Heart left ventricle (tissue), 16 donors: Measurements from ENCODE around the gene TAOK1. TPM values are rescaled to one million over a fixed set of nuclear protein-coding genes. Genes with fewer than 3 reads are reported as not detected.
"Not testable (repeated sequence)": the region's sequence is repeated elsewhere in the genome, so short reads cannot be mapped to it uniquely, and the experiment has no call there.

Experiments used
- ATAC-seq, 4 donors: fragments of 200-7000 bp; cut with Tn5 transposase; one replicate each; pipeline ENCODE4 v1.9.1; 2020 to 2022; ENCODE audit warnings: moderate library complexity in 4 of 4, mild to moderate bottlenecking in 3 of 4, moderate number of reproducible peaks in 1 of 4
- DNase-seq, 5 donors: peaks; one replicate each; pipeline ENCODE4 v3.0.0-alpha.2; 2020
- H3K27ac ChIP-seq, 12 donors: fragments of 200-600 bp; sonication (generic) in 4 of 12; one replicate each; pipeline versions ENCODE4 v1.5.0 to v1.8.0; 2016 to 2022; ENCODE audit warnings: mild to moderate bottlenecking in 2 of 12
- H3K27me3 ChIP-seq, 9 donors: fragments of 200-600 bp; sonication (generic) in 2 of 9; one replicate each; pipeline versions ENCODE4 v1.5.1 to v1.8.0; 2016 to 2022; ENCODE audit warnings: mild to moderate bottlenecking in 3 of 9
- H3K36me3 ChIP-seq, 9 donors: fragments of 200-600 bp; sonication (generic) in 2 of 9; one replicate each; pipeline versions ENCODE4 v1.5.0 to v1.8.0; 2018 to 2022; ENCODE audit warnings: mild to moderate bottlenecking in 2 of 9
- H3K4me1 ChIP-seq, 12 donors: fragments of 200-600 bp; sonication (generic) in 4 of 12; one replicate each; pipeline versions ENCODE4 v1.5.0 to v1.8.0; 2016 to 2022; ENCODE audit warnings: mild to moderate bottlenecking in 3 of 12
- H3K4me3 ChIP-seq, 12 donors: fragments of 200-600 bp; sonication (generic) in 4 of 12; one replicate each; pipeline versions ENCODE4 v1.5.0 to v1.8.0; 2017 to 2022; ENCODE audit warnings: mild to moderate bottlenecking in 9 of 12, moderate library complexity in 4 of 12
- H3K9me3 ChIP-seq, 12 donors: fragments of 200-600 bp; sonication (generic) in 4 of 12; one replicate each; pipeline versions ENCODE4 v1.5.0 to v1.8.0; 2016 to 2022; ENCODE audit warnings: mild to moderate bottlenecking in 1 of 12
- CTCF ChIP-seq, 12 donors: fragments of 200-600 bp; sonication (generic) in 4 of 12; IDR thresholded peaks; one replicate each; pipeline versions ENCODE4 v1.5.0 to v1.8.0; 2018 to 2022; ENCODE audit warnings: antibody characterized with exemption in 12 of 12, mild to moderate bottlenecking in 5 of 12
- POLR2A ChIP-seq, 2 donors: fragments of 450-650 bp; IDR thresholded peaks; one replicate each; pipeline ENCODE4 v1.6.1; 2017; ENCODE audit warnings: antibody characterized with exemption in 2 of 2, mild to moderate bottlenecking in 2 of 2, moderate library complexity in 2 of 2
- WGBS, 4 donors: extraction: QIAGEN DNeasy Blood & Tissue Kit in 2 of 4; methylation state at CpG; one replicate each; pipeline versions ENCODE4 v1.1.5 to v1.1.7; 2013 to 2018; 5-methylcytosine and 5-hydroxymethylcytosine counted together
- intact Hi-C, 10 donors: fragments of 100-400 bp; cut with DNase I; formaldehyde crosslinking; loops; one replicate each; pipeline versions ENCODE4 v1.11.1 to v1.14.2; 2022
- polyA plus RNA-seq, 2 donors: library from polyadenylated mRNA; stranded (reverse); fragments of 200-250 nt; gene quantifications; one replicate each; pipeline ENCODE4 v1.2.3, GENCODE V29; 2013
- total RNA-seq, 9 donors: library from RNA; depleted of rRNA in 2 of 9; stranded (reverse); fragments of >200 nt in 2 of 9; fragmentation: NEBNext Ultra II Directional in 3 of 9; extraction: Animal tissue kit (Norgen Biotek cat#: 25700) in 3 of 9; gene quantifications; one replicate each; pipeline versions ENCODE4 v1.1.0 to v1.2.4, GENCODE V29; 2016 to 2023
- donor health status: ischemic (EF 13 %, LVEDD 7.1; RV severe dilation, severe dysfunction).
- donor health status: healthy with polysubstance abuse.
- donor health status: DM: no; HTN: yes; CAD: no.
- donor health status: DM: no; HTN: no; CAD: no.
- donor health status: ischemic (EF 25% LVEDD 6.9; RV normal size, moderate dysfunction).
- donor health status: ischemic (EF 25% LVEDD 5.7; RV mildly dilated, moderate dysfunction).
- donor health status: healthy.
- donor health status: DM: yes; HTN: yes; CAD: no.
- donor health status: ischemic (EF 35%, LVEDD 5.7; RV mildly dilated, moderate dysfunction).
- donor health status: nonischemic (EF 11% LVEDD 7.7; RV severe dilation, severe dysfunction).
- donor health status: DM: yes; HTN: yes; CAD: no.
- donor health status: PGD.
- donor health status: ischemic (EF 29% LVEDD 5.4; RV normal size, mild dysfunction).
- donor health status: nonischemic (EF 23%, LVEDD 6.1; RV moderate dilation, normal function).

The TAOK1 gene
- total and polyA plus RNA-seq, 11 donors = 9.2 to 81.2 (median 59.0) TPM

- Histone ChIP-seq H3K4me1 (peaks cover 0 to 35% (median 17%) of the 10 kb centered on the region in 12 donors), H3K27me3 (no peaks in the 10 kb centered on the region), H3K4me3 (no peak overlapping the region), H3K9me3 (no peaks in the 10 kb centered on the region), H3K36me3 (peaks cover 0 to 30% (median 16%) of the 10 kb centered on the region in 9 donors), H3K27ac (peak overlapping the region in 1 of 12 donors; percentile 12)
- ATAC-seq (peak in 1 of 4 donors; percentile 74), DNase-seq (no peak)
- intact Hi-C loops = loop anchor here in 3 of 10 donors (5.0 to 10.0 kb wide), 3 partner anchors 67 to 77 kb away; partner anchors contain the start of gene TAOK1 (in 1 of the 3)
- 74 to 81% (median 79%) methylated on average over 2 of the region's 2 CpGs for WGBS, 4 donors
- no peak for TF ChIP-seq POLR2A (IDR thresholded peaks at IDR 0.05)
- no peak for TF ChIP-seq CTCF (IDR thresholded peaks at IDR 0.05)
Observed at GRCh38 chr17:29461483-29462206, 71.5 kb downstream of the TAOK1 start.

- DNase-seq (no peak), ATAC-seq (no peak)
- H3K36me3 ChIP-seq = peaks cover 0 to 87% (median 55%) of the 10 kb centered on the region in 9 donors
- H3K4me3 ChIP-seq = no peak overlapping the region
- intact Hi-C loops = loop anchor here in 2 of 10 donors (10.0 kb wide), 2 partner anchors 74 to 84 kb away; partner anchors contain the start of gene TAOK1 (in 1 of the 2)
- H3K4me1 ChIP-seq = no peaks in the 10 kb centered on the region
- no peak overlapping the region for H3K27ac ChIP-seq
- WGBS, 4 donors = 90 to 95% (median 93%) methylated on average over 3 of the region's 3 CpGs
- TF ChIP-seq CTCF (IDR thresholded peaks at IDR 0.05) = no peak
- TF ChIP-seq POLR2A (IDR thresholded peaks at IDR 0.05) = no peak
- H3K27me3 ChIP-seq = no peaks in the 10 kb centered on the region
- H3K9me3 ChIP-seq = no peaks in the 10 kb centered on the region
Observed at GRCh38 chr17:29469276-29469675, 79.1 kb downstream of the TAOK1 start.

- H3K4me1 ChIP-seq, ATAC-seq, H3K27ac ChIP-seq, H3K9me3 ChIP-seq, H3K4me3 ChIP-seq, DNase-seq, H3K27me3 ChIP-seq: not testable (repeated sequence)
- intact Hi-C loops = loop anchor here in 1 of 10 donors (10.0 kb wide), 1 partner anchor 59 kb away; no protein-coding TSS in a partner anchor
- H3K36me3 ChIP-seq = peaks cover 0 to 91% (median 61%) of the 10 kb centered on the region in 9 donors
- WGBS, 4 donors = 96 to 98% (median 97%) methylated on average over 4 of the region's 4 CpGs
Observed at GRCh38 chr17:29473437-29473836, 83.3 kb downstream of the TAOK1 start.

- no peak for TF ChIP-seq POLR2A (IDR thresholded peaks at IDR 0.05)
- TF ChIP-seq CTCF (IDR thresholded peaks at IDR 0.05) = no peak
- H3K9me3 ChIP-seq = no peaks in the 10 kb centered on the region
- DNase-seq (no peak), ATAC-seq (no peak)
- intact Hi-C loops = loop anchor here in 1 of 10 donors (10.0 kb wide), 1 partner anchor 59 kb away; no protein-coding TSS in a partner anchor
- H3K27me3 ChIP-seq = no peaks in the 10 kb centered on the region
- WGBS, 4 donors = 75 to 91% (median 79%) methylated on average over 1 of the region's 1 CpG
- H3K4me1 ChIP-seq = no peaks in the 10 kb centered on the region
- no peak overlapping the region for H3K4me3 ChIP-seq
- H3K36me3 ChIP-seq = peaks cover 0 to 91% (median 60%) of the 10 kb centered on the region in 9 donors
- H3K27ac ChIP-seq = no peak overlapping the region
Observed at GRCh38 chr17:29474297-29474696, 84.1 kb downstream of the TAOK1 start.
